ENCODE results near the gene NEK2.

- TF ChIP-seq CTCF (IDR thresholded peaks at IDR 0.05) (no peak), EZH2 (IDR thresholded peaks at IDR 0.05; ENCODE audit: borderline replicate concordance, insufficient read depth, low read depth, low read length, poor library complexity, severe bottlenecking) (no peak)
Measured at GRCh38 chr1:211650904-211651303, 24.5 kb downstream of the NEK2 start.

All from B cell (primary cell).